Vagina (tissue), 2 donors: ENCODE data around the gene SH2D7.

Experiments
- POLR2AphosphoS5 ChIP-seq, 2 donors: sonication (generic); formaldehyde crosslinking; IDR thresholded peaks; one replicate each; pipeline ENCODE4 v1.9.0; 2017; ENCODE audit warnings: antibody characterized with exemption in 2 of 2, mild to moderate bottlenecking in 2 of 2, low read depth in 1 of 2; ENCODE audit not compliant: insufficient read depth in 1 of 2
- TF ChIP-seq, protein P1 (sequence below), 3 experiments: fragments of 450-650 bp in 2 of 3; fragments of 200-600 bp in 1 of 3; sonication (generic) in 1 of 3; IDR thresholded peaks; one replicate each; pipeline ENCODE4 v1.5.1; 2017 to 2019; ENCODE audit warnings: antibody characterized with exemption in 3 of 3, mild to moderate bottlenecking in 2 of 3, moderate library complexity in 2 of 3

DNA sequence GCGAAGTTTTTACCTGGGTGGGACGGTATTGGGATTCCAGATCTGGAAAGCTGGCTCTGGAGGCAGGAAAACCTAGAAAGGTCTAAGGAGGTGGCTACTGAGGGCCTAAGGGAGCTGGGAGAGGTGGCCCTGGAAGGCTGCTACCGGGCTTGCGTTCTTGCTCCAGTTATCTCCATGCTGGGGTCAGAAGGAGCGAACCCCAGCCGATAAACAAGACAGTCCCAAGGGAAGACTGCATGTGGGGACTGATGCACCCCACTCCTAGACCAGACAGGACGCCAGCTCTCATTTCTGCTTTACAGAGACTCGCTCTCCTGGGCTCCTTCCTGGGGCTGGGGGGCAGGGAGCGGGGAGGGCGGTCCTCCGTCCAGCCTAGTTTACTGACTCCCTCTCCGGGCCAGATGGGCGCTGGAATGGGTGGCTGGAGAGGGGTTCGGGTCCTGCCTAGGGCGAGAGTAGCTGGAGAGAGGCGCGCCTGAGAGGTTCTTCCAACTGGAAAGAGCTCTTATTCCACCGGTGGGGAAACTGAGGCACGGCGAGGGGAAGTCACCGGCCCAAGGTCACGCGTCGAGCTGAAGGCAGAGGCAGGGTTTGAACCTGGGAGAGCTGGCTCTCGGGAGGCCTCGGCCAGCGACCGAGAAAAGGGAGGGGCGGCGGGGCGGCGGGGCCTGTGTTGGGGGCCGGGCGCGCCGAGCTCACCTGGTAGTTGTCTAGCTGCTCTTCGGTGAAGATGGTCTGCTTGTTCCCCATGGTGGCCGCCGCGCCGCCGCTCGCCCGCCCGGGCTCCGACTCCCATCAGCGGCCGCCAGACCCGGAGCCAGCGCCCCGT, 38.3 kb downstream of the SH2D7 start:
- TF ChIP-seq, protein P1, sequence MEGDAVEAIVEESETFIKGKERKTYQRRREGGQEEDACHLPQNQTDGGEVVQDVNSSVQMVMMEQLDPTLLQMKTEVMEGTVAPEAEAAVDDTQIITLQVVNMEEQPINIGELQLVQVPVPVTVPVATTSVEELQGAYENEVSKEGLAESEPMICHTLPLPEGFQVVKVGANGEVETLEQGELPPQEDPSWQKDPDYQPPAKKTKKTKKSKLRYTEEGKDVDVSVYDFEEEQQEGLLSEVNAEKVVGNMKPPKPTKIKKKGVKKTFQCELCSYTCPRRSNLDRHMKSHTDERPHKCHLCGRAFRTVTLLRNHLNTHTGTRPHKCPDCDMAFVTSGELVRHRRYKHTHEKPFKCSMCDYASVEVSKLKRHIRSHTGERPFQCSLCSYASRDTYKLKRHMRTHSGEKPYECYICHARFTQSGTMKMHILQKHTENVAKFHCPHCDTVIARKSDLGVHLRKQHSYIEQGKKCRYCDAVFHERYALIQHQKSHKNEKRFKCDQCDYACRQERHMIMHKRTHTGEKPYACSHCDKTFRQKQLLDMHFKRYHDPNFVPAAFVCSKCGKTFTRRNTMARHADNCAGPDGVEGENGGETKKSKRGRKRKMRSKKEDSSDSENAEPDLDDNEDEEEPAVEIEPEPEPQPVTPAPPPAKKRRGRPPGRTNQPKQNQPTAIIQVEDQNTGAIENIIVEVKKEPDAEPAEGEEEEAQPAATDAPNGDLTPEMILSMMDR (IDR thresholded peaks at IDR 0.05), result no peak
- TF ChIP-seq POLR2AphosphoS5 (IDR thresholded peaks at IDR 0.05; ENCODE audit: insufficient read depth in 1 of 2, low read depth in 1 of 2), result no peak
